Left lung (tissue), 10 donors: ENCODE measurements around the gene SHISA2. TPM values are rescaled to one million over a fixed set of nuclear protein-coding genes. Genes with fewer than 3 reads are reported as not detected.

Experiments used
- ATAC-seq: fragments of 200-7000 bp; cut with Tn5 transposase; one replicate; pipeline ENCODE4 v1.9.1; 2020; ENCODE audit warnings: moderate library complexity
- DNase-seq, 4 donors: peaks; one replicate each; pipeline ENCODE4 v3.0.0-alpha.2; 2013 to 2020
- H3K27ac ChIP-seq, 2 donors: fragments of 200-600 bp; sonication (generic) in 1 of 2; one replicate each; pipeline versions ENCODE4 v1.5.0 to v1.8.0; 2020 to 2021
- H3K27me3 ChIP-seq, 2 donors: fragments of 200-600 bp; sonication (generic) in 1 of 2; one replicate each; pipeline versions ENCODE4 v1.5.0 to v1.8.0; 2020 to 2021
- H3K36me3 ChIP-seq, 2 donors: fragments of 200-600 bp; sonication (generic) in 1 of 2; one replicate each; pipeline versions ENCODE4 v1.5.0 to v1.8.0; 2020 to 2021
- H3K4me1 ChIP-seq, 2 donors: fragments of 200-600 bp; one replicate each; pipeline ENCODE4 v1.8.0; 2021
- H3K4me3 ChIP-seq, 2 donors: fragments of 200-600 bp; sonication (generic) in 1 of 2; one replicate each; pipeline versions ENCODE4 v1.5.0 to v1.8.0; 2020 to 2021; ENCODE audit warnings: mild to moderate bottlenecking in 1 of 2
- H3K9me3 ChIP-seq, 2 donors: fragments of 200-600 bp; sonication (generic) in 1 of 2; one replicate each; pipeline versions ENCODE4 v1.5.0 to v1.8.0; 2020 to 2021
- intact Hi-C, 2 donors: fragments of 100-400 bp; cut with DNase I; formaldehyde crosslinking; loops; one replicate each; pipeline versions ENCODE4 v1.11.2 to v1.14.2; 2022
- polyA plus RNA-seq, 6 donors: library from polyadenylated mRNA; unstranded; fragments of 120-200 nt; gene quantifications; one replicate each; pipeline ENCODE4 v1.2.1, GENCODE V29; 2013; ENCODE audit not compliant: insufficient read length in 6 of 6
- total RNA-seq, 2 donors: library from RNA; stranded (reverse); fragmentation: NEBNext Ultra II Directional; extraction: Animal tissue kit (Norgen Biotek cat#: 25700); gene quantifications; one replicate each; pipeline ENCODE4 v1.2.1, GENCODE V29; 2021
- TF ChIP-seq, protein P1 (sequence below), 2 donors: fragments of 200-600 bp; sonication (generic) in 1 of 2; IDR thresholded peaks; one replicate each; pipeline versions ENCODE4 v1.5.0 to v1.8.0; 2021; ENCODE audit warnings: antibody characterized with exemption in 2 of 2
- donor health status: DM: no; HTN: yes; CAD: no.
- donor health status: DM: no; HTN: no; CAD: no.

SHISA2 gene
- total and polyA plus RNA-seq, 8 donors = 12.0 to 63.8 (median 43.2) TPM

GRCh38 chr13:26024558-26024957 lies 27.3 kb downstream of the SHISA2 start:
- H3K4me3 ChIP-seq = no peak overlapping the region
- no peaks in the 10 kb centered on the region for H3K9me3 ChIP-seq
- TF ChIP-seq, protein P1, sequence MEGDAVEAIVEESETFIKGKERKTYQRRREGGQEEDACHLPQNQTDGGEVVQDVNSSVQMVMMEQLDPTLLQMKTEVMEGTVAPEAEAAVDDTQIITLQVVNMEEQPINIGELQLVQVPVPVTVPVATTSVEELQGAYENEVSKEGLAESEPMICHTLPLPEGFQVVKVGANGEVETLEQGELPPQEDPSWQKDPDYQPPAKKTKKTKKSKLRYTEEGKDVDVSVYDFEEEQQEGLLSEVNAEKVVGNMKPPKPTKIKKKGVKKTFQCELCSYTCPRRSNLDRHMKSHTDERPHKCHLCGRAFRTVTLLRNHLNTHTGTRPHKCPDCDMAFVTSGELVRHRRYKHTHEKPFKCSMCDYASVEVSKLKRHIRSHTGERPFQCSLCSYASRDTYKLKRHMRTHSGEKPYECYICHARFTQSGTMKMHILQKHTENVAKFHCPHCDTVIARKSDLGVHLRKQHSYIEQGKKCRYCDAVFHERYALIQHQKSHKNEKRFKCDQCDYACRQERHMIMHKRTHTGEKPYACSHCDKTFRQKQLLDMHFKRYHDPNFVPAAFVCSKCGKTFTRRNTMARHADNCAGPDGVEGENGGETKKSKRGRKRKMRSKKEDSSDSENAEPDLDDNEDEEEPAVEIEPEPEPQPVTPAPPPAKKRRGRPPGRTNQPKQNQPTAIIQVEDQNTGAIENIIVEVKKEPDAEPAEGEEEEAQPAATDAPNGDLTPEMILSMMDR (IDR thresholded peaks at IDR 0.05) = no peak
- intact Hi-C loops = no loop called here
- no peaks in the 10 kb centered on the region for H3K36me3 ChIP-seq
- ATAC-seq (peak; percentile 41), DNase-seq (no peak)
- peak overlapping the region in 1 of 2 donors; percentile 19 for H3K27ac ChIP-seq
- no peaks in the 10 kb centered on the region for H3K27me3 ChIP-seq
- peaks cover 0 to 4% of the 10 kb centered on the region in 2 donors for H3K4me1 ChIP-seq

GRCh38 chr13:26022538-26023292 lies 29.1 kb downstream of the SHISA2 start:
- DNase-seq = peak in 3 of 4 donors; percentile 54 to 86 (median 83)
- Histone ChIP-seq H3K4me3 (no peak overlapping the region), H3K27ac (no peak overlapping the region), H3K36me3 (no peaks in the 10 kb centered on the region), H3K9me3 (no peaks in the 10 kb centered on the region), H3K4me1 (peaks cover 0 to 7% of the 10 kb centered on the region in 2 donors), H3K27me3 (no peaks in the 10 kb centered on the region)
- intact Hi-C loops = no loop called here
- ATAC-seq = peak; percentile 79
- TF ChIP-seq, protein P1 (IDR thresholded peaks at IDR 0.05) = no peak

GRCh38 chr13:26021956-26022355 lies 29.9 kb downstream of the SHISA2 start:
- H3K4me1 ChIP-seq = peaks cover 0 to 9% of the 10 kb centered on the region in 2 donors
- no peaks in the 10 kb centered on the region for H3K9me3 ChIP-seq
- no peaks in the 10 kb centered on the region for H3K36me3 ChIP-seq
- ATAC-seq (no peak), DNase-seq (no peak)
- no peak overlapping the region for H3K4me3 ChIP-seq
- H3K27me3 ChIP-seq = no peaks in the 10 kb centered on the region
- peak overlapping the region in 1 of 2 donors; percentile 5 for H3K27ac ChIP-seq
- intact Hi-C loops = no loop called here
- TF ChIP-seq, protein P1 (IDR thresholded peaks at IDR 0.05) = no peak

- no peaks in the 10 kb centered on the region for H3K9me3 ChIP-seq
- TF ChIP-seq, protein P1 (IDR thresholded peaks at IDR 0.05) = no peak
- peaks cover 0 to 9% of the 10 kb centered on the region in 2 donors for H3K4me1 ChIP-seq
- no peak for DNase-seq
- H3K36me3 ChIP-seq = no peaks in the 10 kb centered on the region
- peak; percentile 10 for ATAC-seq
- no peaks in the 10 kb centered on the region for H3K27me3 ChIP-seq
- intact Hi-C loops = no loop called here
- H3K27ac ChIP-seq = peak overlapping the region in 1 of 2 donors; percentile 5
- no peak overlapping the region for H3K4me3 ChIP-seq
Observed at GRCh38 chr13:26021516-26021915, 30.3 kb downstream of the SHISA2 start.

- intact Hi-C loops = no loop called here
- H3K4me1 ChIP-seq = peaks cover 0 to 9% of the 10 kb centered on the region in 2 donors
- no peak overlapping the region for H3K4me3 ChIP-seq
- TF ChIP-seq, protein P1 (IDR thresholded peaks at IDR 0.05) = no peak
- no peak overlapping the region for H3K27ac ChIP-seq
- no peak for ATAC-seq
- no peaks in the 10 kb centered on the region for H3K27me3 ChIP-seq
- H3K9me3 ChIP-seq = no peaks in the 10 kb centered on the region
- no peak for DNase-seq
- H3K36me3 ChIP-seq = no peaks in the 10 kb centered on the region
Observed at GRCh38 chr13:26020891-26021290, 30.9 kb downstream of the SHISA2 start.
